Fibroblast of skin of left biceps (primary cell): Measurements from ENCODE around the gene MSMP.

Experiments used
- DNase-seq, 2 experiments: peaks; one replicate each; pipeline ENCODE4 v3.0.0-alpha.2; 2013; ENCODE audit warnings: low read depth in 2 of 2

Gene MSMP

DNA sequence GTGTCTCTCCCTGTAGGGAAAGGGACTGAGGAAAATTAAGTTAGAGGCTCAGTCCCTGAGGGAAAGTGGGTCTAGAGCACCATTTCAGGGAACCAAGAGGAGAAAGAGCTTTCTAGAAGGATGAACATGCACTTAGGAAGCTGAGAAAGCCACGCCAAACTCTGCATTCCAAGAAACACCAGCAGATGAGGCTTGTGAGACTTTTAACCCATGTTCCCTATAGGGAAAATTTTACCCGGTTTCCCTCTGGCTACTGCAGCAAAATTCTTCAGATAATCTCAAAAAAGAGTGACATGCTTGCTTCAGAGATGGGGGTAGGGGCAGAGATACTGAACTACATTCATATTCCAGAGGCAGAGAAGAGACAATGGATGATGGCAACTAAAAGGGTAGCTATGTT, 30.6 kb downstream of the MSMP start:
- no peak for DNase-seq

GRCh38 chr9:35719546-35719945, 34.5 kb downstream of the MSMP start:
- DNase-seq, result no peak

DNA sequence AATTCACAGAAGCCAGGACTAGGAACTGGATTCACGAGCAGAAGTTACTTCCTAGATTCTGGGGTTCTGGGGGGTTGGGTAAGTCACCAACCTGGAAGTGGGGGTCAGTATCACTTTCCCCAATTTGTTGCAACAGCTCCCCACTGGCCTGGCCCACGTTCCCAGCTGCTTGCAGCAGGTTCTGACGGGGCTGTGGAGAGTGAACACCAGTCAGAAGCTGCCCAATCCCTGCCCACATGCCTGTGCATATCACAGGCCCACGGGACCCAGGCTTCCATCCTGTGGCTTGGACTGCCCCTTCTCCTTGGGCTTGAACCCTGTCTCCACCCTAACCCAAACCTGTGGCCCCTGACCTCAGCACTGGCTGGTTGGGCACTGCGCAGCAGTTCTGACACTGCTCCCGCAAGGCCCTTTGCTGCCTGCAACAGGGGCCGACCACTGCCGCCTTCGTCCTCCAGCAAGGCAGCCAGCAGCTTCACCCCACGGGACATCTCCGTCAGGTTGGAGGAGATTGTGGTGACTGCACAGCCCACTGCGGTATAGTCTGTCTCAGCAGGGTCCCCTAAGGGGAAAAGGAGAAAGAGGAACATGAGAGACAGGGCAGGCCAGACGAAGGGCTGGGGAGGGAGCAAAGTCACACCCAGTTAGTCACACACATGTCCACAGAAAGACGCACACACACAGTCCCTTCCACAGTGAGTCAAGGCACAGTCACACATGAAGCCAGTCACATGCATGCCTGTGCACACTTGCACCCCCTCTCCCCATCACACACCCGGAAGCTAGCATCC, 35.2 kb downstream of the MSMP start:
- no peak for DNase-seq

GRCh38 chr9:35717132-35717870, 36.8 kb downstream of the MSMP start:
- no peak for DNase-seq

DNA sequence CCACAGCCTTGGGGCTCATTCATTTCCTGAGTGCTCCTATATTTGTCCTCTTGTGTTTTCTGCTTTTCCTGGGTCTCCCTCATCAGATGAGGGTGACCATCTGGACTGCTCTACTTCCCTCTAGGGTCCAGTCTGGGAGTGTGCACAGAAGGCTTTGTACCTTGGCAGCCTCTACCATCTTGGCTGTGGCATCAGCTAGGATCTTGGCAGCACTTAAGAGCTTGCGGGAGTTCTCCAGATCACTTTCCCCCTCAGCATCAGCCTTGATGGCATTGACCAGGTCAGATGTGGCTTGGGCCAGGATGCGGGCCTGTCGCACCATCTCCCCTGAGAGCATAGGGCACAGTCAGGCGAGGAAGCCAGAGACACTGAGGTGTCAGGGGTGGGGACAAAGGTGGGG, 37.8 kb downstream of the MSMP start:
- no peak for DNase-seq

DNA sequence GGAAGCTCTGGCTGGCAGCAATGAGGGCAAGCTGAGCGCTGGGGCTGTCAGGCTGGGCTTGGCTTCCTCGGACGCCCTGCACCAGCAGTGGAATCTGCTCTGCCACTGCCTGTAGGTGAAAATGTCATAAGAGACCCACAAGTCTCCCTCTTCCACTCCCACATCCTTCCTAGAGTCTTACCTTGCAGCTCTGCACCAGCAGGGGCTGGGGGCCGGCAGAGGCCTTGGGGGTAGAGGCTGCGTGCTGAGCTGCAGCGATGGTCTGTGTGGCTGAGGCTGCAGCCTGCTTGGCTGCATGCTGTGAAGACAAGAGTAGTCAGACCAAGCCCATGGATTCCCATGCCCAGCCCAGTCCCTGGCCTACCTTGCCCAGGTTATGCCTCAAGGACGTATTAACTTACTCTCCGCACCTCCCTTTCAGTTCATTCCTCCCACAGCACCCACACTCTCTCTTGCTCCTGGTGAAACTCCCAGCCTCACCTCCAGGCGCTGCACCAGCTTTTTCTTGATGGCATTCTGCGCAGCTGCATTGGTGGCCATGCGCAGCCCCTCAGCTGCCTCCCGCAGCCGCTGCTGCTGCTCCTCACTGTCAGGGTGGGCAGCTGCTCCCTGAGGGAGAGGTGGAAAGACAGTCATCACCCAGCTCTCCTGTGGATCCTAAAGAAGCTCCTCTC, 39.4 kb downstream of the MSMP start:
- DNase-seq, result no peak

DNA sequence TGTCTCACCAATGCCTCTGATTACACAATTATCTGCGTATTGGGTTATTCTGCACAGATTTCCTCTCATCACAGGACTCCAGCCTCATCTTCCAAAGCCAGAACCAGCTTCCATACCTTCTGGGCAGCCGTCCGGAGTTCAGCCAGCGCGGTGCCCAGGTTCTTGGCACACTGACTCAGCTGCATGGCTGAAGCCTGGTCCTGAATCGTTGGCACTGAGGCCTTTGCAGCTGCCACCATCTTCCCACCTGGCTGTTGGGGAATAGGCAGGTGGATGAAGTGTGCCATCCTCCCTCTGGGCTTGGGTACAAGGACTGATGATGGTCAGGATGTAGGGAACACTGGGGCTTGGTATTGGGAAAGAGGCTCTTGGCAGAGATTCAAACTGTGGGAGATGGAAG, 40.0 kb downstream of the MSMP start:
- no peak for DNase-seq

DNA sequence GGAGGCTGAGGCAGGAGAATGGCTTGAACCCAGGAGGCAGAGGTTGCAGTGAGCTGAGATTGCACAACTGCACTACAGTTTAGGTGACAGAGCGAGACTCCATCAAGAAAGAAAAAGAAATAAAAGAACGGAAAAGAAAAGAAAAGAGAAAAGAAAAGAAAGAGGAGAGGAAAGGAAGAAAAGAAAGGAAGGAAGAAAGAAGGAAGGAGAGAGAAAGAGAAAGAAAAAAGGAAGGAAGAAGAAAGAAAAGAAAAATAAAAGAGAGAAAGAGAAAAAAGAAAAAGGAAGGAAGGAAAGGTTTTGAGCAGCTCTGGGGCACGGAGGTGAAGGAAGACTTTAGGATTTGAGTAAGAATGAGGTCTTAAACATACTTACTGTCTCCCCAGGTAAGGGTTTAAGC, 40.5 kb downstream of the MSMP start:
- no peak for DNase-seq

GRCh38 chr9:35712762-35713400, 41.2 kb downstream of the MSMP start:
- DNase-seq, result no peak

GRCh38 chr9:35711501-35712428, 42.3 kb downstream of the MSMP start:
- no peak for DNase-seq

DNA sequence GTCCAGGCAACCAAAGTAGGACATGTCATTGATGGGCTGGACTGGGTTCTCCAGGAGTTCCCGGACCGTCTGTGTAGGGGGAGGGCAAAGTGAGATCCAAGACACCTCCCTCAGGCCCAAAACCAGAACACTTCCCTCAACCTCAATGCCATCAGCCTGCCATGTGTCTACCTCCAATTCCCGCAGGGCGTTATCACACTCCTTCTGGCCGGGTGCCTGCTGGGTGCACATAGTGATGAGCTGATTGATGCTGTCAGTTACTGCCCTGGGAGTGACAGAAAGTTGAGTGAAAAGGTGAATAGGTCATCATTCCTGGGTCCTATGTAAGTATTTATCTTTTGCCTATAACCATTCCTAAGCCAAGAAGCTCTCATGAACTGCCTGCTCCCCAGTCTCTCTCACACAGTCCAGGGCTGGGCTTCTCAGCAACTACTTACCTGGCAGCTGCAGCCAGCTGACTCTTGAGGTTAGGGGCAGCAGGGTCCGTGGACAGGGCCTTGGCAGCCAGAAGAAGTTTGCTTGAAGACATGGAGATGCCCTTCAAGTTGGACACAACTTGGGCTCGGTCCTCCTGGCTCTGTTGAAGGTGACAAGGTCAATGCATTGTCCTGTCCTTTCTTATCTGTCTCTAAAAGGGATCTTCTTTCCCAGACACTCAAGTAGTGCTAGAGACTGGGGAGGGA, 43.1 kb downstream of the MSMP start:
- no peak for DNase-seq

GRCh38 chr9:35708146-35708545, 45.9 kb downstream of the MSMP start:
- no peak for DNase-seq

DNA sequence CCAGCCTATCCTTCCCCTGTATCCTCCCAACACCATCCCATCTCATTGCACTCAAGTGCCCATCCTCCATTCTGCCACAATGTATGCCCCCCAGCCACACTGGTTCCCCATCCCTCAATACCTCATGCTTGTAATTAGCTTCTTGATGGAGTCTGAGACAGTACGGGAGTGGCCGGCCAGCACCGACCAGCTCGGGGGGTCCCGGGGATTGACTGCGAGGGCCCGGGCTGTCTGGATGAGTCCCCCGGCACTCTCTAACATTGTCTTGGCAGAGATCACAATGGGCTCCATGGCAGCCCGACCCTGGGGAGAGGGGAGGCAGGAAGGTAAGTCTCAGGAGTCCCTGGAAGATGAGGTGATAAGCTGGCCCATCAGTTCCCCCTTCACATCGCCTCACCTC, 47.1 kb downstream of the MSMP start:
- DNase-seq, result no peak

- DNase-seq, result no peak
Observed at GRCh38 chr9:35705836-35706430, 48.1 kb downstream of the MSMP start.

DNA sequence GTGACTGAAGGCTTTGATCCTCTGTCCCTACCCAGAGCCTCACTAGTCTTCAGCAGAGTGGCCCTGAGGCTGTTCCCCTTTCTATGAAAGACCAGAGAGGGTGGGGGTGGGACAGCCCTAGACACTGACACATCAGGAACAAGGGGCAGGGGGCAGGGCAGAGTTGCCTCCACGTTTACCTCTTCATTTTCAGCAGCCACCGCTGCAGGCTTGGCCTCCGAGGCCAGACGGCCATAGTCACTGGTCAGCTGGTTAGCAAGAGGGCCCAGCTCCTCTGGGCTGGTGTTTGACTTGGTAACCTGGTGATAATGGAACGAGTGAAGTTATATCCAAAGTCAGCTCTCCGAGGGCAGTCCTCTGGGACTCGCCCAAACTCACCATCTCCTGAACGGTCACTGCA, 48.7 kb downstream of the MSMP start:
- DNase-seq, result no peak

DNA sequence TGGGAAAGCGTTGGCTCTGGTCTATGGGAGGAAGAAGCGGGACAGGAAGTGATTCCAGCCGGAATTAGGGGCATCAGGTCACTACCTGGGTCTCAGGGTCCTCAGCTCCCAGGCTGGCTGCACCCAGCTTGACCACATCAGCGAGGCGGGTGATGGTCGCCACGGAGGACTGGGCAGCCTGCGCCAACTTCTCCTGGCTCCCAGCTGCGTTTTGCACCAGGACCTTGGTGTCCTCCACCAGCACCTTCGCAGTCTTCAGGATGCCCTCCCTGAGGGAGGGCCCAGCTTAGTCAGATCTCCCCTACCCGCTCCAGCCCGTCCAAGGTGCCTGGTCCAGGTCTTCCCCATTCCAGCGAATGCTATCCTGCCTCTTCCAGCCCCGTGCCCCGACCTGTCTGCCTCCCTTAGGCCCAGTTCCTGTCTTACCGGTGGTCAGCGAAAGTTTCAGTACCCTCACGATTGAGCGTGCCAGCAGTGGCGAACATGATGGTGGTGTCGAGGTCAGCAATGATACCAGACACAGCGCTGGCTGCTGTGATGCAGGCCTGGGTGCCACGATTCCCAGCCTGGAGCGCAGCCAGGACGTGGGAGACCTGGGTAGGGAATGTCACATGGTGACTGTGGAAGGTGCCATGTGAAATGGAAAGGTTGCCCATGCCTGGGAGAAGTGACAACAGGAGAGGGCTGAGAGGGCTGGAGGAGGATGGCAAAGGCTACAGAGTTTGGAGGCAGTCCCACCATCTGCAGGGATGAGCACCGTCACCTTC, 50.0 kb downstream of the MSMP start:
- no peak for DNase-seq
